Prostate gland (tissue), 2 donors: ENCODE data around the gene CCNI2.

ENCODE experiments used
- CTCF ChIP-seq, 4 experiments: fragments of 200-600 bp in 2 of 4; fragments of 450-650 bp in 2 of 4; sonication (generic) in 2 of 4; IDR thresholded peaks; 1 replicate in 3 of 4; 2 replicates in 1 of 4; pipeline ENCODE4 v1.5.1; 2016 to 2019; ENCODE audit warnings: antibody characterized with exemption in 4 of 4, mild to moderate bottlenecking in 2 of 4, moderate library complexity in 2 of 4
- POLR2AphosphoS5 ChIP-seq: sonication (generic); formaldehyde crosslinking; IDR thresholded peaks from one replicate; pipeline ENCODE4 v1.6.1; 2017; ENCODE audit warnings: antibody characterized with exemption

GRCh38 chr5:132785864-132786263 lies 38.6 kb downstream of the CCNI2 start:
- TF ChIP-seq CTCF (IDR thresholded peaks at IDR 0.05) (no peak), POLR2AphosphoS5 (no peak)
